Suprapubic skin (tissue), 4 donors: ENCODE data around the gene EME1.

Experiments
- EP300 ChIP-seq: sonication (generic); formaldehyde crosslinking; IDR thresholded peaks from one replicate; pipeline ENCODE4 v1.6.1; 2017; ENCODE audit warnings: antibody characterized with exemption
- POLR2A ChIP-seq, 2 donors: fragments of 450-650 bp; IDR thresholded peaks; one replicate each; pipeline ENCODE4 v1.6.1; 2017; ENCODE audit warnings: antibody characterized with exemption in 2 of 2, mild to moderate bottlenecking in 2 of 2, moderate library complexity in 2 of 2
- POLR2AphosphoS5 ChIP-seq, 3 donors: sonication (generic); formaldehyde crosslinking; IDR thresholded peaks; one replicate each; pipeline ENCODE4 v1.6.1; 2017; ENCODE audit warnings: antibody characterized with exemption in 3 of 3
- TF ChIP-seq, protein P1 (sequence below), 2 donors: fragments of 200-600 bp in 1 of 2; fragments of 450-650 bp in 1 of 2; sonication (generic) in 1 of 2; IDR thresholded peaks; one replicate each; pipeline ENCODE4 v1.5.1; 2016 to 2019; ENCODE audit warnings: antibody characterized with exemption in 2 of 2, mild to moderate bottlenecking in 1 of 2, moderate library complexity in 1 of 2

GRCh38 chr17:50375858-50376538 lies 3.0 kb downstream of the EME1 start:
- TF ChIP-seq, protein P1, sequence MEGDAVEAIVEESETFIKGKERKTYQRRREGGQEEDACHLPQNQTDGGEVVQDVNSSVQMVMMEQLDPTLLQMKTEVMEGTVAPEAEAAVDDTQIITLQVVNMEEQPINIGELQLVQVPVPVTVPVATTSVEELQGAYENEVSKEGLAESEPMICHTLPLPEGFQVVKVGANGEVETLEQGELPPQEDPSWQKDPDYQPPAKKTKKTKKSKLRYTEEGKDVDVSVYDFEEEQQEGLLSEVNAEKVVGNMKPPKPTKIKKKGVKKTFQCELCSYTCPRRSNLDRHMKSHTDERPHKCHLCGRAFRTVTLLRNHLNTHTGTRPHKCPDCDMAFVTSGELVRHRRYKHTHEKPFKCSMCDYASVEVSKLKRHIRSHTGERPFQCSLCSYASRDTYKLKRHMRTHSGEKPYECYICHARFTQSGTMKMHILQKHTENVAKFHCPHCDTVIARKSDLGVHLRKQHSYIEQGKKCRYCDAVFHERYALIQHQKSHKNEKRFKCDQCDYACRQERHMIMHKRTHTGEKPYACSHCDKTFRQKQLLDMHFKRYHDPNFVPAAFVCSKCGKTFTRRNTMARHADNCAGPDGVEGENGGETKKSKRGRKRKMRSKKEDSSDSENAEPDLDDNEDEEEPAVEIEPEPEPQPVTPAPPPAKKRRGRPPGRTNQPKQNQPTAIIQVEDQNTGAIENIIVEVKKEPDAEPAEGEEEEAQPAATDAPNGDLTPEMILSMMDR (IDR thresholded peaks at IDR 0.05) = no peak
- TF ChIP-seq EP300 (no peak), POLR2AphosphoS5 (IDR thresholded peaks at IDR 0.05) (no peak), POLR2A (IDR thresholded peaks at IDR 0.05) (no peak)
